Measurements from ENCODE around the gene FCRL5. TPM values are rescaled to one million over a fixed set of nuclear protein-coding genes. Genes with fewer than 3 reads are reported as not detected.

FCRL5 gene
- polyA plus RNA-seq, 2 of the 4 experiments (the other 2 are of a cell fraction): not detected

- FAIRE-seq: no peak
Observed at GRCh38 chr1:157472959-157473358, 79.4 kb downstream of the FCRL5 start.

DNA sequence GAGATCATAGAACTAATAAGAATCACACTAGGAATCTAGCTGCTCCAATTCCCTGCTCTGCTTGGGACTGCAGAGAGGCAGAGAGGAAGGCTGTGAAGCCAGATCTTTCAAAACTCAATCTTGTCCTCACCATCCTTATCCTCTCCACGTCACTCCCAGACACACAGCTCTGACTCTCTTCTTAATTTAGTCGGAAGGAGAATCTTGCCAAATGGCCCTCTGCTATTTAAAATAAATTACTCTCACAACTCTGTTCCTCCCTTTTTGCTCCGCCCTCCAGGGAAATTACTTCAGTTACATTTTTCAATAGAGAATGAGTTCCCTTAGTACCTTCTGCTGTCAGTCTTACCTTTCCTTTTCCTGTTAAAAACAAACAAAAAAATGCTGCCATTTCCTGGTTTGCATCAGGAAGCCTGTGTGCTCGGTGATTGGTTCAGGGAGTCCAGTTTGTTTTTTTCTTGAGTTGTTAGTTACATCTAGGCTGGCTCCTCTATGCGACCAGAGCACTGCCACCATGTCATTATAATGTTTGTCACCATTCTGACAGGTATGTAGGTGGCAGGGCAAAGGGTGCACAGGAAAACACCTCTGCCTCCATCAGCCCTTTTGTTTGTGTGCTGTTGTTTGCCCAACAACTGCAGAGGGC, 80.1 kb downstream of the FCRL5 start:
- POLR2A ChIA-PET: no interaction called here
- no peak for ATAC-seq
- CTCF ChIA-PET: no interaction called here
- TF ChIP-seq EHF (CRISPR knock-in tag; IDR thresholded peaks at IDR 0.05) (no peak), MYC (IDR thresholded peaks at IDR 0.05; ENCODE audit: borderline replicate concordance, low read length) (no peak), ZC3H11A (IDR thresholded peaks at IDR 0.05) (no peak), NPAS2 (CRISPR knock-in tag; IDR thresholded peaks at IDR 0.05; ENCODE audit: borderline replicate concordance) (no peak), RARB (CRISPR knock-in tag; IDR thresholded peaks at IDR 0.05) (no peak), EP300 (IDR thresholded peaks at IDR 0.05) (no peak), KDM1A (IDR thresholded peaks at IDR 0.05; ENCODE audit: low read depth) (no peak), TFCP2L1 (CRISPR knock-in tag; IDR thresholded peaks at IDR 0.05) (no peak), CHD4 (IDR thresholded peaks at IDR 0.05; ENCODE audit: borderline replicate concordance) (no peak), NFE2L2 (conservative IDR thresholded peaks at IDR 0.05; ENCODE audit: low read length) (no peak), KDM5A (IDR thresholded peaks at IDR 0.05) (no peak)
- TF ChIP-seq, protein P1, sequence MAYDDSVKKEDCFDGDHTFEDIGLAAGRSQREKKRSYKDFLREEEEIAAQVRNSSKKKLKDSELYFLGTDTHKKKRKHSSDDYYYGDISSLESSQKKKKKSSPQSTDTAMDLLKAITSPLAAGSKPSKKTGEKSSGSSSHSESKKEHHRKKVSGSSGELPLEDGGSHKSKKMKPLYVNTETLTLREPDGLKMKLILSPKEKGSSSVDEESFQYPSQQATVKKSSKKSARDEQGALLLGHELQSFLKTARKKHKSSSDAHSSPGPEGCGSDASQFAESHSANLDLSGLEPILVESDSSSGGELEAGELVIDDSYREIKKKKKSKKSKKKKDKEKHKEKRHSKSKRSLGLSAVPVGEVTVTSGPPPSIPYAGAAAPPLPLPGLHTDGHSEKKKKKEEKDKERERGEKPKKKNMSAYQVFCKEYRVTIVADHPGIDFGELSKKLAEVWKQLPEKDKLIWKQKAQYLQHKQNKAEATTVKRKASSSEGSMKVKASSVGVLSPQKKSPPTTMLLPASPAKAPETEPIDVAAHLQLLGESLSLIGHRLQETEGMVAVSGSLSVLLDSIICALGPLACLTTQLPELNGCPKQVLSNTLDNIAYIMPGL (CRISPR knock-in tag; IDR thresholded peaks at IDR 0.05; ENCODE audit: borderline replicate concordance): no peak

More at GRCh38 chr1:157472959-157473358, 79.4 kb downstream of the FCRL5 start:
- POLR2A ChIA-PET: no interaction called here
- H3K9me3 ChIP-seq: peaks cover 6% of the 10 kb centered on the region; the same call in 1 of the 3 replicates
- DNase-seq (ENCODE audit: low read depth in 1 of 2, low spot score in 1 of 2): no peak
- no peak for ATAC-seq
- no peak overlapping the region for H3K4me3 ChIP-seq
- 34% methylated on average over 3 of the region's 3 CpGs for WGBS (ENCODE audit: missing lambda C conversion rate)
- TF ChIP-seq, protein P2, sequence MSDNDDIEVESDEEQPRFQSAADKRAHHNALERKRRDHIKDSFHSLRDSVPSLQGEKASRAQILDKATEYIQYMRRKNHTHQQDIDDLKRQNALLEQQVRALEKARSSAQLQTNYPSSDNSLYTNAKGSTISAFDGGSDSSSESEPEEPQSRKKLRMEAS (IDR thresholded peaks at IDR 0.05): no peak
- TF ChIP-seq, protein P3, sequence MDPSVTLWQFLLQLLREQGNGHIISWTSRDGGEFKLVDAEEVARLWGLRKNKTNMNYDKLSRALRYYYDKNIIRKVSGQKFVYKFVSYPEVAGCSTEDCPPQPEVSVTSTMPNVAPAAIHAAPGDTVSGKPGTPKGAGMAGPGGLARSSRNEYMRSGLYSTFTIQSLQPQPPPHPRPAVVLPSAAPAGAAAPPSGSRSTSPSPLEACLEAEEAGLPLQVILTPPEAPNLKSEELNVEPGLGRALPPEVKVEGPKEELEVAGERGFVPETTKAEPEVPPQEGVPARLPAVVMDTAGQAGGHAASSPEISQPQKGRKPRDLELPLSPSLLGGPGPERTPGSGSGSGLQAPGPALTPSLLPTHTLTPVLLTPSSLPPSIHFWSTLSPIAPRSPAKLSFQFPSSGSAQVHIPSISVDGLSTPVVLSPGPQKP (IDR thresholded peaks at IDR 0.05; ENCODE audit: low read depth, low read length): no peak
- TF ChIP-seq SMC3 (IDR thresholded peaks at IDR 0.05) (no peak), HES2 (IDR thresholded peaks at IDR 0.05) (no peak), RCOR1 (IDR thresholded peaks at IDR 0.05; ENCODE audit: low read depth, low read length) (no peak), USF2 (IDR thresholded peaks at IDR 0.05) (no peak), NFE2L2 (conservative IDR thresholded peaks at IDR 0.05; ENCODE audit: low read length) (no peak), PHF8 (IDR thresholded peaks at IDR 0.05; ENCODE audit: borderline replicate concordance, low read depth) (no peak), EHMT2 (IDR thresholded peaks at IDR 0.05; ENCODE audit: low read depth) (no peak), HEYL (CRISPR knock-in tag; IDR thresholded peaks at IDR 0.05) (no peak), CHD4 (IDR thresholded peaks at IDR 0.05; ENCODE audit: borderline replicate concordance) (no peak), CTCF (IDR thresholded peaks at IDR 0.05) (no peak), RNF2 (IDR thresholded peaks at IDR 0.05; ENCODE audit: borderline replicate concordance, low read depth) (no peak), EP300 (IDR thresholded peaks at IDR 0.05) (no peak), EHF (CRISPR knock-in tag; IDR thresholded peaks at IDR 0.05) (no peak)
- TF ChIP-seq, protein P1 (CRISPR knock-in tag; IDR thresholded peaks at IDR 0.05; ENCODE audit: borderline replicate concordance): no peak
- CTCF ChIA-PET: interaction anchor here (1.1 kb wide), 1 partner anchor 103 kb away, joined by 3 read pairs; no protein-coding TSS in a partner anchor
- no peak overlapping the region for H3K4me2 ChIP-seq
- H3K4me1 ChIP-seq: no peaks in the 10 kb centered on the region
- no peak overlapping the region for H3K27ac ChIP-seq

More for the DNA sequence above, 80.1 kb downstream of the FCRL5 start:
- H3K4me2 ChIP-seq: no peak overlapping the region
- H3K27ac ChIP-seq: no peak overlapping the region
- FAIRE-seq (no peak), DNase-seq (ENCODE audit: low read depth in 1 of 2, low spot score in 1 of 2) (no peak)
- no peaks in the 10 kb centered on the region for H3K4me1 ChIP-seq
- H3K9me3 ChIP-seq: peaks cover 6% of the 10 kb centered on the region; the same call in 1 of the 3 replicates
- WGBS (ENCODE audit: missing lambda C conversion rate): 21% methylated on average over 5 of the region's 5 CpGs
- no peak overlapping the region for H3K4me3 ChIP-seq
